CD4-positive, alpha-beta T cell (primary cell): ENCODE data around the gene BAIAP2L2. TPM values are rescaled to one million over a fixed set of nuclear protein-coding genes. Genes with fewer than 3 reads are reported as not detected.

Source experiments
- ATAC-seq: fragments of 200-7000 bp; cut with Tn5 transposase; one replicate; pipeline ENCODE4 v1.10.0; 2022; ENCODE audit warnings: mild to moderate bottlenecking; ENCODE audit not compliant: poor library complexity
- CTCF ChIA-PET: fragments of 350-600 bp; sonication (Branson Sonifier 250); formaldehyde crosslinking; loops from one replicate; lab custom pipeline; 2021; ENCODE audit warnings: antibody characterized with exemption, inconsistent platforms; lab: Charles Lee
- POLR2A ChIA-PET: fragments of 350-600 bp; sonication (Branson Sonifier 250); formaldehyde crosslinking; loops from one replicate; lab custom pipeline; 2021; ENCODE audit warnings: antibody characterized with exemption, inconsistent platforms; lab: Charles Lee
- DNase-seq, 14 experiments: peaks; one replicate each; pipeline ENCODE4 v3.0.0-alpha.2; 2013 to 2020; ENCODE audit warnings: mixed read lengths in 2 of 14
- H3K27ac ChIP-seq, 2 donors: one replicate each; pipeline versions ENCODE4 v1.5.1 to v1.7.0; 2013; ENCODE audit warnings: low read length in 2 of 2, low read depth in 1 of 2, mild to moderate bottlenecking in 1 of 2
- H3K27me3 ChIP-seq, 2 experiments: 1 replicate in 1 of 2; 2 replicates in 1 of 2; pipeline versions ENCODE4 v1.6.1 to v1.7.0; 2013; ENCODE audit warnings: low read length in 2 of 2, control low read depth in 1 of 2, mild to moderate bottlenecking in 1 of 2, moderate library complexity in 1 of 2; ENCODE audit not compliant: insufficient read depth in 2 of 2, control insufficient read depth in 1 of 2
- H3K36me3 ChIP-seq: one replicate; pipeline ENCODE4 v1.6.1; 2013; ENCODE audit warnings: low read length, control low read depth; ENCODE audit not compliant: insufficient read depth
- H3K4me1 ChIP-seq: one replicate; pipeline ENCODE4 v1.6.1; 2013; ENCODE audit warnings: low read length, control low read depth; ENCODE audit not compliant: insufficient read depth
- H3K4me3 ChIP-seq: one replicate; pipeline ENCODE4 v1.5.1; 2013; ENCODE audit warnings: mild to moderate bottlenecking, low read length, moderate library complexity
- H3K9me3 ChIP-seq, 2 experiments: 1 replicate in 1 of 2; 2 replicates in 1 of 2; pipeline versions ENCODE4 v1.6.1 to v1.7.0; 2013; ENCODE audit warnings: low read length in 2 of 2, mild to moderate bottlenecking in 2 of 2, control low read depth in 1 of 2, moderate library complexity in 1 of 2; ENCODE audit not compliant: control insufficient read depth in 1 of 2, insufficient read depth in 1 of 2
- H3K27ac Mint-ChIP-seq: one replicate; pipeline ENCODE4 v1.8.0; 2020; ENCODE audit warnings: mixed read lengths
- H3K27me3 Mint-ChIP-seq: one replicate; pipeline ENCODE4 v1.8.0; 2021; ENCODE audit warnings: mixed read lengths
- H3K36me3 Mint-ChIP-seq: one replicate; pipeline ENCODE4 v1.8.0; 2021; ENCODE audit warnings: low read depth, mixed read lengths
- H3K4me1 Mint-ChIP-seq: one replicate; pipeline ENCODE4 v1.8.0; 2021; ENCODE audit warnings: low read depth, mixed read lengths
- H3K4me3 Mint-ChIP-seq: one replicate; pipeline ENCODE4 v1.8.0; 2020; ENCODE audit warnings: mild to moderate bottlenecking, mixed read lengths
- H3K9me3 Mint-ChIP-seq: one replicate; pipeline ENCODE4 v1.8.0; 2020; ENCODE audit warnings: mixed read lengths
- intact Hi-C, 2 experiments: fragments of 100-400 bp; cut with DNase I in 1 of 2; cut with micrococcal nuclease in 1 of 2; formaldehyde crosslinking; loops; one replicate each; pipeline versions ENCODE4 v1.15.1 to v1.9.0; 2023 to 2025; cut with DNase I, micrococcal nuclease
- total RNA-seq, 174 experiments: library from RNA in 2 of 174; stranded (reverse) in 2 of 174; gene quantifications; one replicate each; pipeline ENCODE4 v1.2.3 and lab custom pipeline; 2021 to 2026
- TF ChIP-seq, protein P1 (sequence below): fragments of 200-600 bp; IDR thresholded peaks from one replicate; pipeline ENCODE4 v1.8.0; 2022; ENCODE audit warnings: antibody characterized with exemption, mild to moderate bottlenecking

The BAIAP2L2 gene
- total RNA-seq, 2 experiments from 2014 or later = 0.45 to 1.0 TPM

DNA sequence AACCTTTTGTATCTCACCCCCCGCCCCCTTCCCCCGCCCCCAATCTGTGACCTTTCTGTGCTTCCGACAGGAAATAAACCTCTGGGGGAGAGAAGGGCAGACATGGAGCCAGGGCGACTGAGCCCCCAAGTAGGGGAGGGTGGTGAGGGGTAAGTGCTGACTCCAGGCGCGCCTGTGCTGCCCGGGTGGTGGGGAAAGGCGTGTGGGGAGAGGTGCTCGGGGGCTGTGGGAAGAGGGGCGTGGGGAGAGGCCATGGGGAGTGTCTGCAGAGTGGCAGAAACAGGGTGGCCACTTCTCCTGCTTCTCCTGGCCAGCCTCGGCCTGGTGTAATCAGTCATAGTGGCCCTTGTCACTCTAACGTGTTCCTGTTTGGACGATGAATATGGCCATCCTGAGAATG, 34.5 kb downstream of the BAIAP2L2 start:
- H3K27me3 ChIP-seq = peaks cover 0 to 10% of the 10 kb centered on the region in 2 experiments
- Mint-ChIP-seq H3K27ac (no peak overlapping the region), H3K4me3 (no peak overlapping the region), H3K4me1 (peaks cover 3% of the 10 kb centered on the region), H3K9me3 (no peaks in the 10 kb centered on the region), H3K27me3 (peaks cover 11% of the 10 kb centered on the region), H3K36me3 (peaks cover 25% of the 10 kb centered on the region)
- TF ChIP-seq, protein P1, sequence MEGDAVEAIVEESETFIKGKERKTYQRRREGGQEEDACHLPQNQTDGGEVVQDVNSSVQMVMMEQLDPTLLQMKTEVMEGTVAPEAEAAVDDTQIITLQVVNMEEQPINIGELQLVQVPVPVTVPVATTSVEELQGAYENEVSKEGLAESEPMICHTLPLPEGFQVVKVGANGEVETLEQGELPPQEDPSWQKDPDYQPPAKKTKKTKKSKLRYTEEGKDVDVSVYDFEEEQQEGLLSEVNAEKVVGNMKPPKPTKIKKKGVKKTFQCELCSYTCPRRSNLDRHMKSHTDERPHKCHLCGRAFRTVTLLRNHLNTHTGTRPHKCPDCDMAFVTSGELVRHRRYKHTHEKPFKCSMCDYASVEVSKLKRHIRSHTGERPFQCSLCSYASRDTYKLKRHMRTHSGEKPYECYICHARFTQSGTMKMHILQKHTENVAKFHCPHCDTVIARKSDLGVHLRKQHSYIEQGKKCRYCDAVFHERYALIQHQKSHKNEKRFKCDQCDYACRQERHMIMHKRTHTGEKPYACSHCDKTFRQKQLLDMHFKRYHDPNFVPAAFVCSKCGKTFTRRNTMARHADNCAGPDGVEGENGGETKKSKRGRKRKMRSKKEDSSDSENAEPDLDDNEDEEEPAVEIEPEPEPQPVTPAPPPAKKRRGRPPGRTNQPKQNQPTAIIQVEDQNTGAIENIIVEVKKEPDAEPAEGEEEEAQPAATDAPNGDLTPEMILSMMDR = no peak
- H3K4me1 ChIP-seq = no peaks in the 10 kb centered on the region
- no peak for DNase-seq
- ATAC-seq = no peak
- H3K36me3 ChIP-seq = peaks cover 41% of the 10 kb centered on the region
- intact Hi-C loops = no loop called here
- peaks cover 0 to 5% of the 10 kb centered on the region in 2 experiments for H3K9me3 ChIP-seq
- no peak overlapping the region for H3K27ac ChIP-seq
- ChIA-PET CTCF (no interaction called here), POLR2A (no interaction called here)
- no peak overlapping the region for H3K4me3 ChIP-seq

DNA sequence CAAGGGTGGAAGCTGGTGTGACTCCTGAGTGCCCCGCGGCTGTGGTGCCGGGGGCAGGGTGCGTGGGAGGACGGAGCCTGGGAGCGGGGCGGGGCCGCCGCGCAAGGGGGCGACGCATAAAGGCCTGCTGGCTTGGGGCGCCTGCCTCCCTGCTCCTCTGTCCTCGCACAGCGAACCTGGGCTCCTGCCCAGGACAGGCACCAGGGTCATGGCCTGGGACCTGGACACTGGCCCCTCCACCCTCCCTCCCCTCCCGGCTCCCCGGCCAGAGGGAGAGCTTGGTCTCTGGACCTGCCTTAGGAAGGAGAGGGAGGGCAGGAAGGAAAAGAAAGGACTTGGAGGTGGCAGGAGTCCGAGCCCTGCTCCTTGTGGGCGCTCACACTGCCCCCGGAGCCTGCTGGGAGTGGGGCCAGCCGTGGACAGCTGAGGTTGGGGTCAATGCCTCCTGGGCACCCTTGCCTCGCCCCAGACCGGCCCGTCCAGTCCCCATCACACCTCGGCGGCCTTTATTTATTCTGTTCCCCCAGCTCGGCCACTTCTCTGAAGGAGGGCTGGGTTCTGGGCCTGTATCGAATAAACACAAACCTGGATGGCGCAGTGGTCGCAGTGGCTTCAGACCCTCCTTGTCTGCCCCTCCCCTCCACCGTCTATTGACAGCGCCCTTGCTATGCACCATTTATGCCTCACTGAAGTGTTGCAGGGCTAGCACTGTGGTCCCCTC, 35.2 kb downstream of the BAIAP2L2 start:
- POLR2A ChIA-PET = no interaction called here
- intact Hi-C loops = no loop called here

DNA sequence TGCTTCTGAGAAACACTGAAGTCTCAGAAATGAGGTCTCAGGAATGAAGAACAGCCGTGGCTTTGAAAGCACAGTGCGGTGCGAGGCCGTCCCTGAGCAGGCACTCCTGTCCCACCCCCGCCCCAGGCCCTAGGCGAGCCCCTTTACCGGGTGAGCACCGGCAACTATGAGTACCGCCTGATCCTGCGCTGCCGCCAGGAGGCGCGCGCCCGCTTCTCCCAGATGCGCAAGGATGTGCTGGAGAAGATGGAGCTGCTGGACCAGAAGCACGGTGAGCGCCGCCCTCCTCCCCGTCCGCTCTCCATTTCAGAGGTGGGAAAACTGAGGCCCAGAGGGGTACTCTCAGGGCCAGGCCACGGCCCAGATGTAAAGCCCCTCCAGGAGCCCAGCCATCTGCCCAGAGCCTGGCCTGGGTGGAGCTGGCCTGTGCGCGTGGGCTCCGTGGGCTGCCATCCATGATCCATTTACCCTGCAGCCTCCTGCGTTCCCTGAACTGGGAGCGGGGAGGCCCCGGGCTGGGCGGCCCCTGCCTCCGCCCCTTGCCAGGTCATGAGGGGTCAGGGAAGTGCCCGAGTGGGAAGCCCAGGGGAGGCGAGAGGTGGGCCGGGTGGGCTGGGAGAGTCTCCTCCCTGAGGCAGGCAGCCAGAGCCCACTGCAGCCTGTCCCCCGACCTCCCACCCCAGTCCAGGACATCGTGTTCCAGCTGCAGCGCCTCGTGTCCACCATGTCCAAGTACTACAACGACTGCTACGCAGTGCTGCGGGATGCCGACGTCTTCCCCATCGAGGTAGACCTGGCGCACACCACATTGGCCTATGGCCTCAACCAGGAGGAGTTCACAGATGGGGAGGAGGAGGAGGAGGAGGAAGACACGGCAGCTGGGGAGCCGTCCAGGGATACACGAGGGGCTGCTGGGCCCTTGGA, 36.0 kb downstream of the BAIAP2L2 start:
- H3K9me3 ChIP-seq = no peaks in the 10 kb centered on the region
- ATAC-seq = no peak
- peaks cover 2% of the 10 kb centered on the region for H3K27me3 Mint-ChIP-seq
- no peaks in the 10 kb centered on the region for H3K4me1 ChIP-seq
- no peaks in the 10 kb centered on the region for H3K4me1 Mint-ChIP-seq
- no peaks in the 10 kb centered on the region for H3K9me3 Mint-ChIP-seq
- H3K27me3 ChIP-seq = no peaks in the 10 kb centered on the region
- peaks cover 38% of the 10 kb centered on the region for H3K36me3 Mint-ChIP-seq
- no peak overlapping the region for H3K27ac Mint-ChIP-seq
- TF ChIP-seq, protein P1 = no peak
- H3K27ac ChIP-seq = no peak overlapping the region
- CTCF ChIA-PET = no interaction called here
- intact Hi-C loops = no loop called here
- peaks cover 51% of the 10 kb centered on the region for H3K36me3 ChIP-seq
- no peak overlapping the region for H3K4me3 ChIP-seq
- POLR2A ChIA-PET = no interaction called here
- DNase-seq = no peak
- no peak overlapping the region for H3K4me3 Mint-ChIP-seq

More for the DNA sequence above, 35.2 kb downstream of the BAIAP2L2 start:
- Histone ChIP-seq H3K9me3 (no peaks in the 10 kb centered on the region), H3K27me3 (peaks cover 0 to 3% of the 10 kb centered on the region in 2 experiments), H3K36me3 (peaks cover 45% of the 10 kb centered on the region), H3K27ac (no peak overlapping the region), H3K4me3 (no peak overlapping the region), H3K4me1 (no peaks in the 10 kb centered on the region)
- DNase-seq (no peak), ATAC-seq (no peak)
- Mint-ChIP-seq H3K9me3 (no peaks in the 10 kb centered on the region), H3K4me1 (peaks cover 3% of the 10 kb centered on the region), H3K36me3 (peaks cover 32% of the 10 kb centered on the region), H3K27ac (no peak overlapping the region), H3K27me3 (peaks cover 10% of the 10 kb centered on the region), H3K4me3 (no peak overlapping the region)
- TF ChIP-seq, protein P1 = no peak
- CTCF ChIA-PET = no interaction called here
